Measurements from ENCODE around the gene RAB40C.

The RAB40C gene

DNA sequence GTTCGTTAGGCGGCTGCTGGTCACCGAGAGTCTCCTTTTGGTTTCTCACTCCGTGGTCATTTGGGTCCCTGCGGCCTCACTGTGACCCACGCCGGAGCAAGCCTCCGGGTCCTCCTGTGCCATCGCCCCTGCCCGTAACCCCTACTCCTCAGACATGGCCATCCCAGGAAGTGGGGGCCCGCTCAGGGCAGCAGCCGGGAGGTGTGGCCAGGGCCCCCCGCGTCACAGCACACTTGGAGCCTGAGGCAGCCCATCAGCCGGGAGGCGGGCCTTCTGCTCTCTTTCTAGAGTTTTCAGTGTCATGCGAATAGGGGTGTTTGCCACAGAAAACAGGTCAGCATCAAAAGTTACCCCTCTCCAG is 33.0 kb downstream of the RAB40C start:
- TF ChIP-seq, protein P1, sequence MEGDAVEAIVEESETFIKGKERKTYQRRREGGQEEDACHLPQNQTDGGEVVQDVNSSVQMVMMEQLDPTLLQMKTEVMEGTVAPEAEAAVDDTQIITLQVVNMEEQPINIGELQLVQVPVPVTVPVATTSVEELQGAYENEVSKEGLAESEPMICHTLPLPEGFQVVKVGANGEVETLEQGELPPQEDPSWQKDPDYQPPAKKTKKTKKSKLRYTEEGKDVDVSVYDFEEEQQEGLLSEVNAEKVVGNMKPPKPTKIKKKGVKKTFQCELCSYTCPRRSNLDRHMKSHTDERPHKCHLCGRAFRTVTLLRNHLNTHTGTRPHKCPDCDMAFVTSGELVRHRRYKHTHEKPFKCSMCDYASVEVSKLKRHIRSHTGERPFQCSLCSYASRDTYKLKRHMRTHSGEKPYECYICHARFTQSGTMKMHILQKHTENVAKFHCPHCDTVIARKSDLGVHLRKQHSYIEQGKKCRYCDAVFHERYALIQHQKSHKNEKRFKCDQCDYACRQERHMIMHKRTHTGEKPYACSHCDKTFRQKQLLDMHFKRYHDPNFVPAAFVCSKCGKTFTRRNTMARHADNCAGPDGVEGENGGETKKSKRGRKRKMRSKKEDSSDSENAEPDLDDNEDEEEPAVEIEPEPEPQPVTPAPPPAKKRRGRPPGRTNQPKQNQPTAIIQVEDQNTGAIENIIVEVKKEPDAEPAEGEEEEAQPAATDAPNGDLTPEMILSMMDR (IDR thresholded peaks at IDR 0.05; ENCODE audit: extremely low read depth, missing control alignments), result no peak
- no peak for DNase-seq (ENCODE audit: low spot score)

DNA sequence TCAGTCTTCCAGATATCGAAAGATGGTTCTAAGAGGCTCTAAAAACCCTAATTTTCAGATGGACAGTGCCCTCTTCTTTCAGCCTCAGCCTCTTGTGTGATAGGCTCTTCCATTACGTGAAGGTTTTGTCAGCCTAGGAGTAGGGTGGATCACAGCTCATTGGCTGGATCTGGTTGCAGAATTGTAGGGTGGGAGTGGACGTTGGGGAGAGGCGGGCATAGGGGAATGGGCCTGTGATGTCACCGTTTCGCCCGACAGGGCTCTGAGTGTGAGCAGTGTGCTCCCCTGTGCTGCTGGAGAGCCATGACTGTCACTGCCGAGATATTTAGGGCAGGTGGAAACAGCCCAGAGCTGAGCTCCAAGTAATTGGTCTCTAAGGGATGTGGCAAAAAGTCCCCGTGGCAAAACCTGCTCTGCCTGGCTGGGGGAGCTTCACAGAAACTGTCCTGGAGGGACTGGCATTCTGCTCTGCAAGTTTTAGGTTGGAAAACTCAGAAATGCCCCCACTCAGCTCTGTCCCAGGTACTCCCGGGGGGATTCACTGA is 34.7 kb downstream of the RAB40C start:
- TF ChIP-seq, protein P1 (IDR thresholded peaks at IDR 0.05; ENCODE audit: extremely low read depth, missing control alignments), result no peak
- no peak for DNase-seq (ENCODE audit: low spot score)

DNA sequence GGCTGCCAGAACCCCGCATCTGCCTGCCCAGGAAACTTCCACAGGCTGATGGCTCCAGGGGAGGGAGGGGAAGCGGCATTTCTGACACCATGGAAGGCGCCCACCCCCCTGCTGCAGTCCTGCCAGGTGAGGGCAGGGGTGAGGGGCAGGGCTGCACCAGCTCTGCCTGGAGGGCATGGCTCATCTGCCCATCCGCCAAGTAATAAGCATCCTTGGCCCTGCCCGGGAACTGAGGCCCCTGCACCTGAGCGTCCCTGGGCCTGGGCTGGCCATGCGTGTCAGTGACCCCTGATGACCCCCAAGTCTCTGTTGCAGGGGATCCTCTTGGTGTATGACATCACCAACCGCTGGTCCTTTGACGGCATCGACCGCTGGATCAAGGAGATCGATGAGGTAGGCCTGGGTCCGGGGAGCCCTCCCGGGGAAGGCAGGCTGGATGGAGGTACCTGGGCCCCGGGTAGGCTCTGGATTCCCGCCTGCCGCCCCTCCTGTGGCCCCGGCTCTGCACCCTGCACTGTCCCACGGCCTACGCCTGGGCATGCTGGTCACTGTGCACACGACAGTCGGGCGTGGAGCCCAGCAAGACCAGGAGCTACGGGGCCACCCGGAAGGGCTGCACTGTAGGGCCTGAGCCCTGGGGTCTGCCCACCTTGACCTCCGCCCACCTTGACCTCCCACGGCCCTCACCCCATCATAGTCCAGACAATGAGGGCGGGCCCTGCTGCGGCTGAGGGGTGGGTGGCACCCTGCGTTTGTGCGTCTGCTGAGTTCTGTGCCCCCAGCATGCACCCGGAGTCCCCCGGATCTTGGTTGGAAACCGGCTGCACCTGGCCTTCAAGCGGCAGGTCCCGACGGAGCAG is 35.5 kb downstream of the RAB40C start:
- DNase-seq (ENCODE audit: low spot score), result no peak
- TF ChIP-seq, protein P1 (IDR thresholded peaks at IDR 0.05; ENCODE audit: extremely low read depth, missing control alignments), result no peak

DNA sequence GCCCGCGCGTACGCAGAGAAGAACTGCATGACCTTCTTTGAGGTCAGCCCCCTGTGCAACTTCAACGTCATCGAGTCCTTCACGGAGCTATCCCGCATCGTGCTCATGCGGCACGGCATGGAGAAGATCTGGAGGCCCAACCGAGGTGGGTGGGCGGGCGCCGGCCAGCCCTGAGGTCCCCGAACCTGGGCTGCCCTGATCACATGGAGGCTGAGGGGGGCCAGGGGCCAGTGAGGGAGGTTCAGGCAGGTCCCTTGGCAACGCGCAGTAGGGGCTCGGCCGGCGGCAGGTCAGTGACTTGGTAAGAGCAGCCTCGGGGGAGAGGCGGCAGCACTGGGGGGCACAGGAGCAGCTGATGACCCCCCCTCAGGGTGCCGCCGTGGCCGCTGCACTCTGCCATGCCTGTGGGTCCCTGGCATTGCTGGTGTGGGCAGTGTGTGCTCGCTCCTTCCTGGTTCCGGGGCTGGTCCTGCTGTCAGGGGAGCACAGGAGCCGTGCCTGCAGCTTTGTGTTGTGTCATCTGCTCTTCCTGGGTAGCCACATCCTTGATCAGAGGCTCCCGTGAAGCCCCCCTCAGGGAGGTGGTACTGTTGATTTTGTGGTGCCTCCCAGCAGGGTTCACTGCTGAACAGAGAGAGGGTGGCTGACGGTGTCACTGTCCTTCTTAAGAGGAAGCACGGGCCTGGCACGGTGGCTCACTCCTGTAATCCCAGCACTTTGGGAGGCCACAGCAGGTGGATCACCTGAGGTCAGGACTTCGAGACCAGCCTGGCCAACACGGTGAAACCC is 36.3 kb downstream of the RAB40C start:
- DNase-seq (ENCODE audit: low spot score), result no peak
- TF ChIP-seq, protein P1 (IDR thresholded peaks at IDR 0.05; ENCODE audit: extremely low read depth, missing control alignments), result no peak

DNA sequence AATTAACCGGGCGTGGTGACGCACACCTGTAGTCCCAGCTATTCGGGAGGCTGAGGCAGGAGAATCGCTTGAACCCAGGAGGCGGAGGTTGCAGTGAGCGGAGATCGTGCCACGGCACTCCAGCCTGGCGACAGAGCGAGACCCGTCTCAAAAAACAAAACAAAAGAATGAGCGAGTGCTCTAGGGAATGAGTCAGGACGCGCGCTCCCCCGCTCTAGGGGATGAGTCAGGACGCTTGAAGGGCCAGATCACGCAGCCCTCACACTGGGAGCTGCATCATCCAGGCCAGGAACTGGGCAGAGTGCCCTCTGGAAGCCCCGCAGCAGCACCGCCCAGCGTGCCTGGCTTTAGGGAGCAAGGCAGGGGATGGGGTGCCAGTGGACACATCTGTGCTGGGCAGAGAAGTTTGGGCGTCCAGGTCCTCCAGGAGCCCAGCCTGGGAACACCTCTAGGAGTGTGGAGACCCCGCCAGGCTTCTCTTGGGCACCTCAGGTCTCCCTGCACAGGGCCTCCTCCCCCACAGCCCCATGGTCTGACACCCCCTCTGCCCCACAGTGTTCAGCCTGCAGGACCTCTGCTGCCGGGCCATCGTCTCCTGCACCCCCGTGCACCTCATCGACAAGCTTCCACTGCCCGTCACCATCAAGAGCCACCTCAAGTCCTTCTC is 37.1 kb downstream of the RAB40C start:
- TF ChIP-seq, protein P1 (IDR thresholded peaks at IDR 0.05; ENCODE audit: extremely low read depth, missing control alignments), result no peak
- no peak for DNase-seq (ENCODE audit: low spot score)

DNA sequence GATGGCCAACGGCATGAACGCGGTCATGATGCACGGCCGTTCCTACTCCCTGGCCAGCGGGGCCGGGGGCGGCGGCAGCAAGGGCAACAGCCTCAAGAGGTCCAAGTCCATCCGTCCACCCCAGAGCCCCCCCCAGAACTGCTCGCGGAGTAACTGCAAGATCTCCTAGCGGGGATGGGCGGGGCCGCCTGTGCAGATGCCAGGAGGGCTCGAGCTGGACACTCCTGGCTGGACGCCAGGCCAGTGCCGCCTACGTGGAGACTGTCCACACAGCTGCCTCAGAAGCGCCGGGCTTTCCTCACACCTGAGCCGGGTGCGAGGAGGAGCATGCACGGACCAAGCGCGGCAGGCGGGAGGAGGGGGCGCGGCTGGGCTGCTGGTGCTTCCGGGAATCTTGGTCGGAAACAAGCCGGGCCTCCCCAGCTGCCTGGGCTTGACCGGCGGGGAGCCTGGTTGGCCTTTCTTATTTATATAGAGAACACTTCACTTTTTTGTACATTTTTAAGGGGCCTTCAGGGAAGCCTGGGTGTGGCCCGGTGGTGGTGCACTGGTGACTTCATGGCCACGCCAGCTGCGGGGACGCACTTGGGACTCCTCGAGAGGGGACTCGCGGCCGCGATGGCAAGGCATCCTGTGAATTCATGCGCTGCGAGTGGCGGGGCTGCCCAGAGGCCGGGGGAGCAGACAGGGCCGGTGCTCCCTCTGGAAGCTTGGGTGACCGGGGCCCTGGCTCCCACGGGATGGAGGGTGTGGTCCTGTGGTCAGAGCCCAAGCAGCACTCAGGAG is 37.8 kb downstream of the RAB40C start:
- DNase-seq (ENCODE audit: low spot score), result no peak
- TF ChIP-seq, protein P1 (IDR thresholded peaks at IDR 0.05; ENCODE audit: extremely low read depth, missing control alignments), result no peak
